WI38 (cell line): ENCODE measurements around the gene DEDD.

Experiments used
- H3K4me3 ChIP-seq: 2 replicates; pipeline ENCODE4 v1.5.1; 2011; ENCODE audit warnings: low read depth, mild to moderate bottlenecking, control low read depth, low read length
- CTCF ChIP-seq: IDR thresholded peaks from 2 replicates; pipeline ENCODE4 v1.5.1; 2012; ENCODE audit warnings: low read depth, mild to moderate bottlenecking, control low read depth, low read length

The DEDD gene

GRCh38 chr1:161084597-161084988 is 47.9 kb downstream of the DEDD start:
- H3K4me3 ChIP-seq = no peak overlapping the region
- no peak for TF ChIP-seq CTCF

- TF ChIP-seq CTCF = no peak
- no peak overlapping the region for H3K4me3 ChIP-seq
These were observed 48.5 kb downstream of the DEDD start for GRCh38 chr1:161083748-161084596.

DNA sequence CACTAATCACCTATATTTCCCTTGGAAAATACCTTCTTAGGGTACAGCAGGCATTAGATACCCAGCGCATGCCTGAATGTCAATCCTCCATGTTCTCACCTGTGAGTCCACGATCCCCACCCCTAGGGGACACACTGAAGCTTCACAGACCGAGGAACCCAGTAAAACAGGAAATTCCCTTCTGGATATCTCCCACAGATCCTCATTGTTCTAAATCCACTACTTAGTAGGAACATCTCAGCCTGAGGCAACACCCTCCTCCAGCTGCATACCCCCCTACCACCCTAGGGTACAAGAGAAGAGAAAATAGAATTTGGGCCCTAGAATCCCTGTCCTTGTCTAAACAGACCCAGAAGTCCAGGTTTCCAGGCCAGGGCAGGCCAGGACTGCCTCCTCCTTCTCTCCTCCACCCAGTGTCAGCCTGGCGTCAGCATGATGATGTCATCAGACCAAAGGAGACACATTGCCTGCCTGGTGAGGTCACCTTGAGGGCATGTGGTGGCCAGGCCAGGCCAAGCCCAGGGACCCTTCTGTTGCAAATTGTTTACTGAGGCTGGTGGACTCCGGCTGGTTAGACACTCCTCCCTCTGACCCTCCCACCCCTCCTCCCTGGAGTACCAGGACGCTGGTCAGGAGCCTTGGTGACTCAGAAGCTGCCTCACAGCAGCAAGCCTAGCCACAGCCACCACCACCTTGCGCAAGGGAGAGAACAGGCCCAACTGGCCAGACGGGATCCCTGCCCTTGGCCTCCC is 49.3 kb downstream of the DEDD start:
- TF ChIP-seq CTCF = no peak
- no peak overlapping the region for H3K4me3 ChIP-seq

- H3K4me3 ChIP-seq = no peak overlapping the region
- no peak for TF ChIP-seq CTCF
These were observed 50.0 kb downstream of the DEDD start for GRCh38 chr1:161082483-161082882.

- H3K4me3 ChIP-seq = no peak overlapping the region
- no peak for TF ChIP-seq CTCF
These were observed 50.9 kb downstream of the DEDD start for GRCh38 chr1:161081519-161081918.

- H3K4me3 ChIP-seq = no peak overlapping the region
- no peak for TF ChIP-seq CTCF
These were observed 51.7 kb downstream of the DEDD start for GRCh38 chr1:161080441-161081405.
